Type B pancreatic cell (in vitro differentiated cells): ENCODE data around the gene PHRF1. TPM values are rescaled to one million over a fixed set of nuclear protein-coding genes. Genes with fewer than 3 reads are reported as not detected.

Source experiments
- DNase-seq: peaks from one replicate; pipeline ENCODE4 v3.0.0; 2021; ENCODE audit warnings: mixed read lengths; ENCODE audit not compliant: unreplicated experiment; ENCODE audit errors: extremely low spot score
- H3K27ac Mint-ChIP-seq: 2 replicates; pipeline ENCODE4 v1.8.0; 2021; ENCODE audit warnings: mild to moderate bottlenecking, mixed read lengths
- H3K27me3 Mint-ChIP-seq: 2 replicates; pipeline ENCODE4 v1.8.0; 2021; ENCODE audit warnings: mixed read lengths
- H3K36me3 Mint-ChIP-seq: 2 replicates; pipeline ENCODE4 v1.8.0; 2021; ENCODE audit warnings: mixed read lengths
- H3K4me1 Mint-ChIP-seq: one replicate; pipeline ENCODE4 v1.8.0; 2021; ENCODE audit warnings: mixed read lengths; ENCODE audit not compliant: unreplicated experiment
- H3K4me3 Mint-ChIP-seq: 2 replicates; pipeline ENCODE4 v1.8.0; 2021; ENCODE audit warnings: mild to moderate bottlenecking, mixed read lengths
- H3K9me3 Mint-ChIP-seq: 2 replicates; pipeline ENCODE4 v1.8.0; 2021; ENCODE audit warnings: mixed read lengths
- total RNA-seq: library from RNA; stranded (reverse); gene quantifications from 2 replicates; pipeline ENCODE4 v1.2.1, GENCODE V29; 2021; ENCODE audit warnings: low replicate concordance
- TF ChIP-seq, protein P1 (sequence below): fragments of 200-600 bp; sonication (generic); conservative IDR thresholded peaks from 2 replicates; pipeline ENCODE4 v1.5.0; 2021; ENCODE audit warnings: antibody characterized with exemption, mild to moderate bottlenecking

PHRF1 gene
- total RNA-seq, 1 donor from 2014 or later: 38.7 TPM

DNA sequence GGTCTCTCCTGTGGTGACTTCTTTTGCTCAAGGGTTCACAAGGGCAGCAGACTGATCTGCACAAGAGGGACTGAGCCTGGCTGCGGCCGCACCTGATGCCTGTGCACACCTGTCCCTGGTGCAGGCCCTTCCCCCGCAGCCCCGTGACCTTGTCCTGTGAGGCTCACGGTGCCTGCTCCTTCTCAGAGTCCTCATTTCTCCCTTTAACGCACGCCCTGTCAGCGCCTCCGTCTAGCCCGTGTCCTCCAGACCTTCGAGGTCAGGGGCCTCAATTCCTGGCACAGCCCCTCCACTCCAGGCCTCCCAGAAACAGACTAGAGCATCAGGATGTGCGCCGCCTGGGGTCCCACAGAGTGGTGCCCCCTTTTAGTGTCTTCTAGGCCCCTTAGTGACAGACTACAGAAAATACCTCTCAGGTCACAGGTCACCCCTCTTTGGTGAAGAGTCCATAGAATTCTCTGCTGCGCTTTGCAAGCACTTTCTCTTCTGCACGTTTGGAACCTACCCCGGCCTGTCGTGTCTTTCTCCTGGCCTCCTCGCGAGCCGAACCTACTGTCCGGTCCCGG lies 59.8 kb downstream of the PHRF1 start:
- no peaks in the 10 kb centered on the region for H3K9me3 Mint-ChIP-seq
- no peaks in the 10 kb centered on the region for H3K4me1 Mint-ChIP-seq
- TF ChIP-seq, protein P1, sequence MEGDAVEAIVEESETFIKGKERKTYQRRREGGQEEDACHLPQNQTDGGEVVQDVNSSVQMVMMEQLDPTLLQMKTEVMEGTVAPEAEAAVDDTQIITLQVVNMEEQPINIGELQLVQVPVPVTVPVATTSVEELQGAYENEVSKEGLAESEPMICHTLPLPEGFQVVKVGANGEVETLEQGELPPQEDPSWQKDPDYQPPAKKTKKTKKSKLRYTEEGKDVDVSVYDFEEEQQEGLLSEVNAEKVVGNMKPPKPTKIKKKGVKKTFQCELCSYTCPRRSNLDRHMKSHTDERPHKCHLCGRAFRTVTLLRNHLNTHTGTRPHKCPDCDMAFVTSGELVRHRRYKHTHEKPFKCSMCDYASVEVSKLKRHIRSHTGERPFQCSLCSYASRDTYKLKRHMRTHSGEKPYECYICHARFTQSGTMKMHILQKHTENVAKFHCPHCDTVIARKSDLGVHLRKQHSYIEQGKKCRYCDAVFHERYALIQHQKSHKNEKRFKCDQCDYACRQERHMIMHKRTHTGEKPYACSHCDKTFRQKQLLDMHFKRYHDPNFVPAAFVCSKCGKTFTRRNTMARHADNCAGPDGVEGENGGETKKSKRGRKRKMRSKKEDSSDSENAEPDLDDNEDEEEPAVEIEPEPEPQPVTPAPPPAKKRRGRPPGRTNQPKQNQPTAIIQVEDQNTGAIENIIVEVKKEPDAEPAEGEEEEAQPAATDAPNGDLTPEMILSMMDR: no peak

DNA sequence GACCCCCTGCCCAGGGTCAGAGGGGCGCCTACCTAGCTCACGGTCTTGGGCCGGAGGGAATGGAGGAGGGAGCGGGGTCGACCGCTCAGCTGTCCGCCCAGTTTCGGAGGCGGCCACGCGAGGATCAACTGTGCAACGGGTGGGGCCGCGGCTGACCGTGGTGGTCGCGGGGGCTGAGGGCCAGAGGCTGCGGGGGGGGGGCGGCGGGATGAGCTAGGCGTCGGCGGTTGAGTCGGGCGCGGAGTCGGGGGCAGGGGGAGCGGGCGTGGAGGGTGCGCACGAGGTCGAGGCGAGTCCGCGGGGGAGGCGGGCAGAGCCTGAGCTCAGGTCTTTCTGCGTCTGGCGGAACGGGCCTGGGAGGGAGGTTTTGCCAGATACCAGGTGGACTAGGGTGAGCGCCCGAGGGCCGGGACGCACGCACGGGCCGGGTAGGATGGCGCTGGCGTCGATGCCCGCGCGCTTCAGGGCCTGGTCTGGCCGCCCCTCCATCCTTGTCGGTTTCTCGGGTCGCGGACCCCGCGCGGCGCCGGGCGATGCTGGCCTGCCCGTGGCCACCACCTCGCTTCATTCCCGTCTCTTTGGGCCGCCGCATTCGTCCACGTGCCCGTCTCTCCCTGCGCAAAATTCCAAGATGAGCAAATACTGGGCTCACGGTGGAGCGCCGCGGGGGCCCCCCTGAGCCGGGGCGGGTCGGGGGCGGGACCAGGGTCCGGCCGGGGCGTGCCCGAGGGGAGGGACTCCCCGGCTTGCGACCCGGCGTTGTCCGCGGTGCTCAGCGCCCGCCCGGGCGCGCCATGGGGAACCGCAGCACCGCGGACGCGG lies 60.5 kb downstream of the PHRF1 start, which contains the start of gene DRD4:
TSS of gene DRD4 (plus strand) at position 759 of the 822 bp plus-strand sequence. CDS start at position 795, 36 bp downstream.
- Mint-ChIP-seq H3K27me3 (peaks cover 51% of the 10 kb centered on the region), H3K4me1 (no peaks in the 10 kb centered on the region), H3K4me3 (peak within 1 kb of the TSS; percentile 74), H3K27ac (no peak within 1 kb of the TSS), H3K36me3 (no peaks in the 10 kb centered on the region), H3K9me3 (no peaks in the 10 kb centered on the region)
- TF ChIP-seq, protein P1: no peak
- DNase-seq: no peak

More for the DNA sequence above, 59.8 kb downstream of the PHRF1 start:
- Mint-ChIP-seq H3K36me3 (no peaks in the 10 kb centered on the region), H3K27me3 (peaks cover 48% of the 10 kb centered on the region), H3K4me3 (no peak overlapping the region), H3K27ac (no peak overlapping the region)
- DNase-seq: no peak

- peak overlapping the region; percentile 74 for H3K4me3 Mint-ChIP-seq
- no peak for DNase-seq
- peaks cover 51% of the 10 kb centered on the region for H3K27me3 Mint-ChIP-seq
- H3K9me3 Mint-ChIP-seq: no peaks in the 10 kb centered on the region
- TF ChIP-seq, protein P1: no peak
- H3K27ac Mint-ChIP-seq: no peak overlapping the region
- H3K36me3 Mint-ChIP-seq: no peaks in the 10 kb centered on the region
- H3K4me1 Mint-ChIP-seq: no peaks in the 10 kb centered on the region
Observed at GRCh38 chr11:637333-637592, 61.0 kb downstream of the PHRF1 start.

- Mint-ChIP-seq H3K4me1 (no peaks in the 10 kb centered on the region), H3K4me3 (peak overlapping the region; percentile 74), H3K36me3 (no peaks in the 10 kb centered on the region), H3K27me3 (peaks cover 51% of the 10 kb centered on the region), H3K27ac (no peak overlapping the region), H3K9me3 (no peaks in the 10 kb centered on the region)
- DNase-seq: no peak
- TF ChIP-seq, protein P1: no peak
Observed at GRCh38 chr11:637593-638521, 61.6 kb downstream of the PHRF1 start.

DNA sequence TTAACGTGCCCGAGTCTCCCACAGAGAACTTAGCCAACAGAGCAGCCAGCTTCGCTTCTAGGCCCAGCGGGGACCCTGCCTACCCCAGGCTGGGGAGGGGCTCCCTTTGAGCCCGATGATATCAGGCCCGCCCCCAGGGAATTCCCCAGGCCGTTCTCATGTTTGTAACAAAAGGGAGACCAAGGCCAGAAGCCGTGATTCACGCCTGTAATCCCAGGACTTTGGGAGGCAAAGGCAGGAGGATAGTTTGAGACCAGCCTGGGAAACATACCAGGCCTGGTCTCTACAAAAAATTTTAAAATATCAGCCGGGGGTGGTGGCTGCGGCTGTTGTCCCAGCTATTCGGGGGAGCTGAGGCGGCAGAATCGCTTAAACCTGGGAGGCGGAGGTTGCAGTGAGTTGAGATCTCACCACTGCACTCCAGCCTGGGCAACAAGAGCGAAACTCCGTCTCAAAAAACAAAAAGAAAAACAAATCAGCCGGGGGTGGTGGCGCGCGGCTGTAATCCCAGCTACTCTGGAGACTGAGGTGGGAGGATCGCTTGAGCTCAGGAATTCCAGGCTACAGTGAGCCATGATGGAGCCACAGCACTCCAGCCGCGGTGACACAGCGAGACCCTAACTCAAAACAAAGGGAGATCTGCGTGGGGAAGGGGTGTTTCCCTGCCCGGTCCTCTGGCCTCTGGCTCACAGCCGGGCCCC lies 62.5 kb downstream of the PHRF1 start:
- DNase-seq: no peak
- TF ChIP-seq, protein P1: no peak
- Mint-ChIP-seq H3K36me3 (no peaks in the 10 kb centered on the region), H3K4me1 (no peaks in the 10 kb centered on the region), H3K27ac (peak overlapping the region; percentile 29), H3K9me3 (no peaks in the 10 kb centered on the region), H3K4me3 (peak overlapping the region; percentile 74), H3K27me3 (peaks cover 51% of the 10 kb centered on the region)
